DND-41 (cell line): ENCODE data around the gene NEURL1B.

Source experiments
- ATAC-seq: fragments of 200-7000 bp; cut with Tn5 transposase; 3 replicates; pipeline ENCODE4 v1.9.1; 2021; ENCODE audit warnings: low read depth; ENCODE audit not compliant: insufficient read depth
- DNase-seq: peaks from one replicate; pipeline ENCODE4 v3.0.0-alpha.2; 2020
- H2AFZ ChIP-seq: 2 replicates; pipeline ENCODE4 v1.6.0; 2012; ENCODE audit warnings: low read depth, low read length
- H3K27ac ChIP-seq: 2 replicates; pipeline ENCODE4 v1.5.1; 2012; ENCODE audit warnings: low read length, inconsistent platforms
- H3K27me3 ChIP-seq: fragments of 200-600 bp; sonication (generic); 2 replicates; pipeline ENCODE4 v1.6.0; 2012; ENCODE audit warnings: low read length, mild to moderate bottlenecking, inconsistent platforms; ENCODE audit not compliant: insufficient read depth, poor library complexity
- H3K36me3 ChIP-seq: 2 replicates; pipeline ENCODE4 v1.5.1; 2012; ENCODE audit warnings: low read length, inconsistent platforms; ENCODE audit not compliant: insufficient read depth
- H3K4me1 ChIP-seq: 2 replicates; pipeline ENCODE4 v1.5.1; 2012; ENCODE audit warnings: mild to moderate bottlenecking, low read length; ENCODE audit not compliant: insufficient read depth
- H3K4me2 ChIP-seq: 2 replicates; pipeline ENCODE4 v1.6.0; 2012; ENCODE audit warnings: mild to moderate bottlenecking, moderate library complexity, low read length, inconsistent platforms; ENCODE audit not compliant: insufficient read depth
- H3K4me3 ChIP-seq, 2 experiments: fragments of 200-600 bp in 1 of 2; shearing (Covaris generic) in 1 of 2; 2 replicates each; pipeline ENCODE4 v1.5.1; 2012 to 2016; ENCODE audit warnings: inconsistent platforms in 2 of 2, low read length in 2 of 2, mild to moderate bottlenecking in 2 of 2, low read depth in 1 of 2, moderate library complexity in 1 of 2
- H3K79me2 ChIP-seq: 2 replicates; pipeline ENCODE4 v1.6.0; 2012; ENCODE audit warnings: low read length, inconsistent platforms; ENCODE audit not compliant: insufficient read depth
- H3K9ac ChIP-seq: 2 replicates; pipeline ENCODE4 v1.6.0; 2012; ENCODE audit warnings: low read depth, mild to moderate bottlenecking, inconsistent platforms, low read length, moderate library complexity
- H3K9me3 ChIP-seq: 2 replicates; pipeline ENCODE4 v1.5.1; 2012; ENCODE audit warnings: low read length, moderate library complexity, mild to moderate bottlenecking, inconsistent platforms; ENCODE audit not compliant: insufficient read depth, severe bottlenecking
- H4K20me1 ChIP-seq: 2 replicates; pipeline ENCODE4 v1.6.0; 2012; ENCODE audit warnings: low read length; ENCODE audit not compliant: insufficient read depth
- EZH2 ChIP-seq: IDR thresholded peaks from 3 replicates; pipeline ENCODE4 v1.6.1; 2012; ENCODE audit warnings: borderline replicate concordance, low read depth, mild to moderate bottlenecking, moderate library complexity, low read length, inconsistent platforms; ENCODE audit not compliant: severe bottlenecking
- TF ChIP-seq, protein P1 (sequence below): IDR thresholded peaks from 2 replicates; pipeline ENCODE4 v1.5.1; 2012; ENCODE audit warnings: borderline replicate concordance, low read length, moderate library complexity, mild to moderate bottlenecking; ENCODE audit not compliant: poor library complexity, severe bottlenecking; ENCODE audit errors: extremely low read depth

NEURL1B gene

DNA sequence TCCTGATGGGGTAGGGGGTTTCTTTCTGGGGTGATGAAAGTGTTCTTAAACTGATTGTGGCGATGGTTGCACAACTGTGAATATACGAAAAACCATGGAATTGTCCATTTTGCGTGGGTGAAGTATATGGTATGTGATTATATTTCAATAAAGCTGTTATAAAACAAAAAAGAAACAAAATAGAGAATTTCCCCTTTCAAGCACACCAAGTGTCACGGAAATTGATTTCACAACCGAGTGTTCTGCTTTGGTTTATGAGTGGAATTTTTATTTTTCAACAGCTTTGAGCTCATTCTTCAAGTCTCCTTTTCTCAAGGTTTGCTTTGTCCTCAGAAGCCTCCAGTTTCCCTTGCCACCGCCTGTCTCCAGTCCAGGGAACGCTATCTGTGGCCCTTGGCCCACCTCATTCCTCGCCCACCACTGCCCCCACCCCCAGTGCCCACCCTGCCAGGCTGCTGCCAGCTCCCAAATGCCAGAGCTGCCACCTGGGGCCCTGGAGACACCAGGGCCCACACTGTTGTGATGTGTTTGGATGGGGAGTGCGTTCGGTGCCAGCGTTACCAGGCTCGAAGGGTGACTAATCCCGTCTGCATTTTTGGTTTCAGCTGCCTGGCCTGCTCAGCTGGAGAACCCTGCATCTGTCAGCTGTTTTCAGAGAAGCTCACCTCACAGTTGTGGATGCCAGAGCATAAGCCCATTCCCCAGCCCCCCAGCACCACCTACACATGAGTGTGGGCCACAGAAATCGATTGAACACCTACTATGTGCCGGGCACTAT is 99.6 kb downstream of the NEURL1B start:
- DNase-seq (no peak), ATAC-seq (no peak)
- H3K4me1 ChIP-seq = no peaks in the 10 kb centered on the region
- no peaks in the 10 kb centered on the region for H3K79me2 ChIP-seq
- no peak overlapping the region for H3K4me3 ChIP-seq
- H3K4me2 ChIP-seq = no peak overlapping the region
- TF ChIP-seq, protein P1, sequence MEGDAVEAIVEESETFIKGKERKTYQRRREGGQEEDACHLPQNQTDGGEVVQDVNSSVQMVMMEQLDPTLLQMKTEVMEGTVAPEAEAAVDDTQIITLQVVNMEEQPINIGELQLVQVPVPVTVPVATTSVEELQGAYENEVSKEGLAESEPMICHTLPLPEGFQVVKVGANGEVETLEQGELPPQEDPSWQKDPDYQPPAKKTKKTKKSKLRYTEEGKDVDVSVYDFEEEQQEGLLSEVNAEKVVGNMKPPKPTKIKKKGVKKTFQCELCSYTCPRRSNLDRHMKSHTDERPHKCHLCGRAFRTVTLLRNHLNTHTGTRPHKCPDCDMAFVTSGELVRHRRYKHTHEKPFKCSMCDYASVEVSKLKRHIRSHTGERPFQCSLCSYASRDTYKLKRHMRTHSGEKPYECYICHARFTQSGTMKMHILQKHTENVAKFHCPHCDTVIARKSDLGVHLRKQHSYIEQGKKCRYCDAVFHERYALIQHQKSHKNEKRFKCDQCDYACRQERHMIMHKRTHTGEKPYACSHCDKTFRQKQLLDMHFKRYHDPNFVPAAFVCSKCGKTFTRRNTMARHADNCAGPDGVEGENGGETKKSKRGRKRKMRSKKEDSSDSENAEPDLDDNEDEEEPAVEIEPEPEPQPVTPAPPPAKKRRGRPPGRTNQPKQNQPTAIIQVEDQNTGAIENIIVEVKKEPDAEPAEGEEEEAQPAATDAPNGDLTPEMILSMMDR = no peak
- no peak for TF ChIP-seq EZH2
- no peaks in the 10 kb centered on the region for H3K36me3 ChIP-seq
- no peaks in the 10 kb centered on the region for H3K9me3 ChIP-seq
- no peak overlapping the region for H3K9ac ChIP-seq
- H4K20me1 ChIP-seq = no peaks in the 10 kb centered on the region
- H2AFZ ChIP-seq = no peak overlapping the region
- H3K27ac ChIP-seq = no peak overlapping the region
- peaks cover 3% of the 10 kb centered on the region for H3K27me3 ChIP-seq
